ENCODE results near the gene TBX6. TPM values are rescaled to one million over a fixed set of nuclear protein-coding genes. Genes with fewer than 3 reads are reported as not detected.

The TBX6 gene
- total RNA-seq, 1 donor from 2014 or later, result 1.8 TPM

GRCh38 chr16:30064729-30065101 is 27.0 kb downstream of the TBX6 start:
- Mint-ChIP-seq H3K4me1 (ENCODE audit: low read depth) (peaks cover 22% of the 10 kb centered on the region), H3K36me3 (ENCODE audit: low read depth) (peaks cover 32% of the 10 kb centered on the region), H3K27ac (peak overlapping the region; percentile 100), H3K27me3 (ENCODE audit: insufficient read depth) (peaks cover 1% of the 10 kb centered on the region), H3K4me3 (peak overlapping the region; percentile 99), H3K9me3 (no peaks in the 10 kb centered on the region)
- intact Hi-C loops (cut with micrococcal nuclease), result loop anchor here (1.0 to 5.0 kb wide), 15 partner anchors 11 to 594 kb away; partner anchors contain the start of genes ASPHD1, CDIPT, DCTPP1 and FBRS
- DNase-seq (ENCODE audit: low spot score), result no peak

- Mint-ChIP-seq H3K4me1 (ENCODE audit: low read depth) (peaks cover 19% of the 10 kb centered on the region), H3K27me3 (ENCODE audit: insufficient read depth) (peaks cover 1% of the 10 kb centered on the region), H3K9me3 (no peaks in the 10 kb centered on the region), H3K4me3 (peak overlapping the region; percentile 99), H3K36me3 (ENCODE audit: low read depth) (peaks cover 27% of the 10 kb centered on the region), H3K27ac (peak overlapping the region; percentile 100)
- DNase-seq (ENCODE audit: low spot score), result peak; percentile 61
- intact Hi-C loops (cut with micrococcal nuclease), result loop anchor here (1.0 to 2.0 kb wide), 6 partner anchors 11 to 595 kb away; partner anchors contain the start of genes FBRS, MAPK3 and PRR14
These were observed 27.6 kb downstream of the TBX6 start for GRCh38 chr16:30063893-30064728.

DNA sequence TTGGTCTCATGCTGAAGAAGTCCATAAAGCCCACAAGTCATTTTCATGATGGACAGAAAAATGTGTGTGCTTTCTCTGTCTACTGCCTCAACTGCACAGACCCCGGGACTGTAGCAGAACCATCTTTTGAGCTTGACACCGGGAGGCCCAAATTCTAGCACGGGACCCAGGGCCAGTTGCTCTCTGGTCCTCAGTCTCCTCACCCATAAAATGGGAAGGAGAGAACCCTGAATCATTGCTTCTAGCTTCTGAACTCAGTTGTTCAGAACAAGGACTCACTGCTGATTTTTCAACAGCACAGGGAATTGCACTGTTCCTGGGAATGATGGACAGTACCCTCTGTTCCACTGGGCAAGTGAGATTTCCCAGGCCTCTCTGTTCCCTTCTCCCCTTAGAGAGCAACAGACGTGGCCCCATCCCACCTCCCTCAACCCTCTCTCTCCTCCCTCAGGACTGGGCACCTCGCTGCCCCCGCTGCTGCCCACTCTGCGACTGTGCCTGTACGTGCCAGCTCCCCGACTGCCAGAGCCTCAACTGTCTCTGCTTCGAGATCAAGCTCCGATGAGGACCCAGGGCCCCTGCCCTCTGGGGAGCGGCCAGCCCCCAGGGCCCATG is 28.3 kb downstream of the TBX6 start:
- Mint-ChIP-seq H3K4me3 (peak overlapping the region; percentile 99), H3K27me3 (ENCODE audit: insufficient read depth) (peaks cover 1% of the 10 kb centered on the region), H3K36me3 (ENCODE audit: low read depth) (peaks cover 20% of the 10 kb centered on the region), H3K4me1 (ENCODE audit: low read depth) (peaks cover 13% of the 10 kb centered on the region), H3K9me3 (no peaks in the 10 kb centered on the region), H3K27ac (peak overlapping the region; percentile 100)
- intact Hi-C loops (cut with micrococcal nuclease), result no loop called here
- DNase-seq (ENCODE audit: low spot score), result no peak

DNA sequence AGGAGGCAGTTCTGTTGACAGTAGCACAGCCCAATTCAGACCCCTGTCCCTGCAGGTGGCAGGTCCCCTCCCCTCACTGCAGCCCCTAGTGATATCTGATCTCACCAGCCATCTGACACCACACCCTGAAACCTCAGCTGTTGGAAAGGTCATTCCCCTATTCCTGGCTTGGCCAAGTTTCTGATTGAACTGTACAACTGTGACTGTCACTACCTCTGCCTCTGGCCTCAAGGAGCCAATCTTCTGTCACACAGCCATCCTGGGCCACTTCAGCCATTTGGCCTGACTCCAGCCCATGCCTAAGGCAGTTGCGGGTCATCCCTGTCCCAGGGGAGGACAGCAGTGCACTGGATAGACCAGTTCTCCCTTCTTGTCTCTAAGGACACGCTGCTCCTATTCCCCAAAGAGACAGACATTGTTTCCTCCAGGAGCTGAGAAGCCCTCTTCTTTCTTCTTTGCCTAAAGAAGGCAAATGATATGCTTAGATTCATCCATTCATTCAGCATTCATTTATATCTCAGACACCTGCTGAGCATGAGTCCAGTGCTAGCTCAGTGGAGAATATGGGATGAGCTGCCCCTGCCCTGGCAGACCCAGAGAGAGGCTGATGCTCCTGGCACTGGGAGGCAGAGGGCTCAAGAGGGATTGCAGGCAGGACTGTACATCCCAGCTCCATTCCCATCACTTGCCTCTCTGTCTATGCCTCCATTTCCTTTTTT is 30.7 kb downstream of the TBX6 start:
- no peak overlapping the region for H3K4me3 Mint-ChIP-seq
- no peaks in the 10 kb centered on the region for H3K4me1 Mint-ChIP-seq (ENCODE audit: low read depth)
- H3K36me3 Mint-ChIP-seq (ENCODE audit: low read depth), result peaks cover 2% of the 10 kb centered on the region
- peaks cover 1% of the 10 kb centered on the region for H3K27me3 Mint-ChIP-seq (ENCODE audit: insufficient read depth)
- intact Hi-C loops (cut with micrococcal nuclease), result no loop called here
- DNase-seq (ENCODE audit: low spot score), result no peak
- H3K27ac Mint-ChIP-seq, result no peak overlapping the region
- no peaks in the 10 kb centered on the region for H3K9me3 Mint-ChIP-seq

DNA sequence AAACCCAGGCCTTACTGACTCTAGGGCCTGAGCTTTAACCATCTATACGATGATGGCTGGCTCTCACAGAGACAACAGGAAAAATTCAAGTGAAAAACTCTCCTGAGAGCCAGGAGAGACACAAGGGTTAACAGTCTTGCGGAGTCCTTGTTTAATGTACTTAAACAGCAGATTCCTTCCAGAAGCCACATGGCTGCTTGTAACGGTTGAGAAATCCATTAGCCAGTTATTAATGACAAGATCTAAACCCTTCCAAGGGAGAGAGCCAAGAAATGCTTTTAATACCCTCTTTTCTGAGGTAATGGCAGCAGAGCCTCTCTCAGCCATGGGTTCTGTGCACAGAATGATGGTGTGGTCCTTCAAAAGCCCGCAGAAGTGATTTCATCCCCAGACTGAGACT is 31.4 kb downstream of the TBX6 start:
- Mint-ChIP-seq H3K4me1 (ENCODE audit: low read depth) (peaks cover 1% of the 10 kb centered on the region), H3K27ac (no peak overlapping the region), H3K9me3 (no peaks in the 10 kb centered on the region), H3K36me3 (ENCODE audit: low read depth) (peaks cover 2% of the 10 kb centered on the region), H3K4me3 (no peak overlapping the region), H3K27me3 (ENCODE audit: insufficient read depth) (peaks cover 1% of the 10 kb centered on the region)
- intact Hi-C loops (cut with micrococcal nuclease), result no loop called here
- DNase-seq (ENCODE audit: low spot score), result no peak

- intact Hi-C loops (cut with micrococcal nuclease), result no loop called here
- peaks cover 28% of the 10 kb centered on the region for H3K4me1 Mint-ChIP-seq (ENCODE audit: low read depth)
- H3K27ac Mint-ChIP-seq, result no peak overlapping the region
- H3K9me3 Mint-ChIP-seq, result no peaks in the 10 kb centered on the region
- no peaks in the 10 kb centered on the region for H3K27me3 Mint-ChIP-seq (ENCODE audit: insufficient read depth)
- DNase-seq (ENCODE audit: low spot score), result peak; percentile 39
- H3K4me3 Mint-ChIP-seq, result peak overlapping the region; percentile 59
- H3K36me3 Mint-ChIP-seq (ENCODE audit: low read depth), result no peaks in the 10 kb centered on the region
These were observed 36.7 kb downstream of the TBX6 start for GRCh38 chr16:30054959-30055553.

- Mint-ChIP-seq H3K9me3 (no peaks in the 10 kb centered on the region), H3K27ac (no peak overlapping the region), H3K27me3 (ENCODE audit: insufficient read depth) (no peaks in the 10 kb centered on the region), H3K4me1 (ENCODE audit: low read depth) (peaks cover 28% of the 10 kb centered on the region), H3K36me3 (ENCODE audit: low read depth) (no peaks in the 10 kb centered on the region), H3K4me3 (peak overlapping the region; percentile 59)
- DNase-seq (ENCODE audit: low spot score), result no peak
- intact Hi-C loops (cut with micrococcal nuclease), result no loop called here
These were observed 37.3 kb downstream of the TBX6 start for GRCh38 chr16:30054451-30054850.

DNA sequence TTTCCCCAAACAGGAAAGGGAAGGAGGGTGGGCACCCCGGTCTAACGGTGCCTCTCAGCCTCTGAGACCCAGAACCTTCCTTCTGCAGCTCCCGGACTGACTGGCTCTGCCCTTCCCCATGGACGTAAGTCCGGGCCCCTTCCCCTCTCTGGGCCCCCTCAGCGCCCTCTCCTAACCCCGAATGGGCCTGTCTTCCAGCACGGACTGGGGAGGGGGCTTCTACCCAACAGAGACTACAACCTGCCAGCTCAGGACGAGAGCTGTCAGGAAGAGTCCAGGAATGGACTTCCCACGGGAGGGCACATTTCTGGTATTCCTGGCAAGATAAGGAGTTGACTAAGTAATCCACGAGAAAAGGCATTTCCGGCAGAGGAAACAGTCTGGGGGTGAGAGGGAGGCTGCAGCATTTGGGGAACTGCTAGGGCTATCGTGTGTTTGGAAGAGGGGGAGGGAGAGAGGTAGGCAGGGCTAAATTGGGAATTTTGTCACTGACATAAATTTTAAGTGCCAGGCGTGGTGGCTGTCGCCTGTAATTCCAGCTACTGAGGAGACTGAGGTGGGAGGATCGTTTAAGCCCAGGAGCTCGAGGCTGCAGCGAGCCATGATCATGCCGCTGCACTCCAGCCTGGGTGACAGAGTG is 38.2 kb downstream of the TBX6 start:
- DNase-seq (ENCODE audit: low spot score), result no peak
- Mint-ChIP-seq H3K36me3 (ENCODE audit: low read depth) (no peaks in the 10 kb centered on the region), H3K27me3 (ENCODE audit: insufficient read depth) (no peaks in the 10 kb centered on the region), H3K27ac (peak overlapping the region; percentile 48), H3K9me3 (no peaks in the 10 kb centered on the region), H3K4me3 (peak overlapping the region; percentile 87), H3K4me1 (ENCODE audit: low read depth) (peaks cover 28% of the 10 kb centered on the region)
- intact Hi-C loops (cut with micrococcal nuclease), result loop anchor here (1.0 to 2.0 kb wide), 3 partner anchors 11 to 191 kb away; partner anchors contain the start of genes CDIPT and INO80E

DNA sequence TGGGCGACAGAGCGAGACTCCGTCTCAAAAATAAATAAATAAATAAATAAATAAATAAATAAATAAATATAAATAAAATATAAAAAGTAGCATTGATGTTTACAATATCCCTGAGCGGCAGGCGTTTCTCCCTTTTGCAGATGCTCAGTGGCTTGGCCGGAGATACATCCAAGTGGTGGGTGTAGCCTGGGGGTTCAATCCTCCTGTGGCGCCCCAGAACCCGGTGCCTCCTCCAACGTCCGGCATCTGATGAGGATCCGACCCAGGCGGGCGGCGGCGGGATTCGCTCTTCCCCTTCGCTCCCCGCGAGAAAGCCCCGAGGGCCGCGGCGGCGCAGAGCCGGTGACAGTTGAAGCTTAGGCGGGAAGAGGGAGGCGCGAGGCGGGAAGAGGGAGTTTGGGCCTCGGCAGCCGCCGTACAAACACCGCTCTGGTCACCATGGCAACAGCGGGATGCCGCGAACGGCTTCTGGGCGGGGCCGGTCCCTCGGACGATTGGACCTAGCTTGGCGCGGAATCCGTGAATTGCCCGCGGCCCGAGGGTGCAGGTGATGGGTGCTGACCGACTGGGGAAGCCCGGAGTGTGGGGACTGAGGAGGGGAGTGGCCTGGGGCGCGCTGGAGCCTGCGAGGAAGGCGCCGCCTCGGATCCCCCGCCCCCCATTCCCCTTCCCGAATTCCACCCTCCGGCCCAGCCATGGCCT is 38.9 kb downstream of the TBX6 start:
- H3K4me1 Mint-ChIP-seq (ENCODE audit: low read depth), result peaks cover 28% of the 10 kb centered on the region
- H3K4me3 Mint-ChIP-seq, result peak overlapping the region; percentile 87
- peak overlapping the region; percentile 82 for H3K27ac Mint-ChIP-seq
- no peaks in the 10 kb centered on the region for H3K27me3 Mint-ChIP-seq (ENCODE audit: insufficient read depth)
- intact Hi-C loops (cut with micrococcal nuclease), result loop anchor here (1.0 to 2.0 kb wide), 3 partner anchors 11 to 190 kb away; partner anchors contain the start of genes CDIPT and INO80E
- peak; percentile 89 for DNase-seq (ENCODE audit: low spot score)
- no peaks in the 10 kb centered on the region for H3K9me3 Mint-ChIP-seq
- no peaks in the 10 kb centered on the region for H3K36me3 Mint-ChIP-seq (ENCODE audit: low read depth)

DNA sequence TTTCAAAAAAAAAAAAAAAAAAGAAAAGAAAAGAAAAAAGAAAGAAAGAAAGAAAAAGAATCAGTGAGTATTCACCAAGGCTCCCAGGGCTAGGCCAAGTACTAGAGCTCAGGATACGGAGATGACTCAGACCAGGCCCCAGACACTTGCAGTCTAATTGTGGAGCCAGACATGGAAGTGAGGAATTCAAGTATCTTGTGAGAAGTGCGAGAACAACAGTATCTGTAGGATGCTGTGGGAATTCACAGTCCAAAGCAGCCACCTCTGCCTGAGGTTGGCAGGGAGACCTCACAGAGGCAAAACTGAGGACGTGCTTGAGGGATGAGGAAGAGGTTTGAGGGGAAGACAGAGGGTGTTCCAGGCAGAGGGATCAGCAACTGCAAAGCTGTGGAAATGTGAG is 40.2 kb downstream of the TBX6 start:
- H3K36me3 Mint-ChIP-seq (ENCODE audit: low read depth), result no peaks in the 10 kb centered on the region
- peaks cover 3% of the 10 kb centered on the region for H3K27me3 Mint-ChIP-seq (ENCODE audit: insufficient read depth)
- H3K4me3 Mint-ChIP-seq, result peak overlapping the region; percentile 85
- no peaks in the 10 kb centered on the region for H3K9me3 Mint-ChIP-seq
- H3K27ac Mint-ChIP-seq, result peak overlapping the region; percentile 61
- intact Hi-C loops (cut with micrococcal nuclease), result no loop called here
- no peak for DNase-seq (ENCODE audit: low spot score)
- H3K4me1 Mint-ChIP-seq (ENCODE audit: low read depth), result peaks cover 28% of the 10 kb centered on the region

DNA sequence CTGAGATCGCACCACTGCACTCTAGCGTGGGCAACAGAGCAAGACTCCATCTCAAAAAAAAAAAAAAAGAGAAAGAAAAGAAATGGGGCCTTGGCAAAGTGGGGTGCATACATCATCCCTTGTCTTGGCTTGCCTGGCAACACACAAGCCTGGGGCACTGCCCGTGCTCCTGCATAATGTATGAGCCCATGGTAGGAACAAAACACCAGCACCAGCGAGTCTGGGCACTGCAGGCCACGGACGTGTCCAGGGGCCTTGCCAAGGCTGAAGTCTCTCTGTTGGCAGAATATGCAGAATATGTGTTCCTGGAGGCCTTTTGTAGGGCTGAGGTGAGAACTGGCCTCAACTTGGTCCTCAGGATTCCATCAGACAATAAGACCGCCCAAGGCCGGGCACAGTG is 41.9 kb downstream of the TBX6 start:
- no peak overlapping the region for H3K27ac Mint-ChIP-seq
- peaks cover 22% of the 10 kb centered on the region for H3K4me1 Mint-ChIP-seq (ENCODE audit: low read depth)
- H3K9me3 Mint-ChIP-seq, result no peaks in the 10 kb centered on the region
- no peaks in the 10 kb centered on the region for H3K36me3 Mint-ChIP-seq (ENCODE audit: low read depth)
- H3K4me3 Mint-ChIP-seq, result no peak overlapping the region
- peaks cover 3% of the 10 kb centered on the region for H3K27me3 Mint-ChIP-seq (ENCODE audit: insufficient read depth)
- intact Hi-C loops (cut with micrococcal nuclease), result no loop called here
- no peak for DNase-seq (ENCODE audit: low spot score)

- intact Hi-C loops (cut with micrococcal nuclease), result no loop called here
- Mint-ChIP-seq H3K27ac (no peak overlapping the region), H3K4me3 (no peak overlapping the region), H3K9me3 (no peaks in the 10 kb centered on the region), H3K27me3 (ENCODE audit: insufficient read depth) (peaks cover 18% of the 10 kb centered on the region), H3K4me1 (ENCODE audit: low read depth) (peaks cover 3% of the 10 kb centered on the region), H3K36me3 (ENCODE audit: low read depth) (no peaks in the 10 kb centered on the region)
- DNase-seq (ENCODE audit: low spot score), result no peak
These were observed 45.1 kb downstream of the TBX6 start for GRCh38 chr16:30046588-30046987.

Data from activated T-helper 1 cell treated with anti-CD3 and anti-CD28 coated beads, Interleukin-12 subunit alpha, Interleukin-12 subunit beta, Interleukin-2, Interleukin-4 antibody, amounts not matched to agents 30 ng/mL and 10 ng/mL and 1 ng/mL, durations not matched to agents 14 hours and 24 hours and 36 hours (primary cell).